Glutamatergic neuron (in vitro differentiated cells): ENCODE data around the gene SLC35E3. TPM values are rescaled to one million over a fixed set of nuclear protein-coding genes. Genes with fewer than 3 reads are reported as not detected.

Experiments
- DNase-seq: peaks from one replicate; pipeline ENCODE4 v3.0.0; 2022
- H3K27ac Mint-ChIP-seq: one replicate; pipeline ENCODE4 v1.8.0; 2020; ENCODE audit warnings: mild to moderate bottlenecking, mixed read lengths, inconsistent platforms; ENCODE audit not compliant: unreplicated experiment
- H3K27me3 Mint-ChIP-seq: one replicate; pipeline ENCODE4 v1.8.0; 2020; ENCODE audit warnings: mild to moderate bottlenecking, moderate library complexity, mixed read lengths, inconsistent platforms; ENCODE audit not compliant: unreplicated experiment
- H3K36me3 Mint-ChIP-seq: one replicate; pipeline ENCODE4 v1.8.0; 2020; ENCODE audit warnings: mild to moderate bottlenecking, mixed read lengths, inconsistent platforms; ENCODE audit not compliant: unreplicated experiment
- H3K4me1 Mint-ChIP-seq: one replicate; pipeline ENCODE4 v1.8.0; 2020; ENCODE audit warnings: mild to moderate bottlenecking, low read depth, mixed read lengths, inconsistent platforms; ENCODE audit not compliant: unreplicated experiment
- H3K4me3 Mint-ChIP-seq: one replicate; pipeline ENCODE4 v1.8.0; 2020; ENCODE audit warnings: mild to moderate bottlenecking, mixed read lengths, inconsistent platforms; ENCODE audit not compliant: unreplicated experiment
- H3K9me3 Mint-ChIP-seq: one replicate; pipeline ENCODE4 v1.8.0; 2020; ENCODE audit warnings: mild to moderate bottlenecking, moderate library complexity, mixed read lengths, inconsistent platforms; ENCODE audit not compliant: unreplicated experiment
- total RNA-seq: library from RNA; stranded (reverse); fragmentation: NEBNext Ultra II Directional; extraction: Animal tissue kit (Norgen Biotek cat#: 25700); gene quantifications from one replicate; pipeline ENCODE4 v1.2.1, GENCODE V29; 2021; ENCODE audit not compliant: unreplicated experiment
- TF ChIP-seq, protein P1 (sequence below): fragments of 200-600 bp; sonication (generic); IDR thresholded peaks from one replicate; pipeline ENCODE4 v1.5.0; 2021; ENCODE audit not compliant: partially characterized antibody, unreplicated experiment

SLC35E3 gene
- total RNA-seq, 1 donor from 2014 or later = 26.2 TPM

DNA sequence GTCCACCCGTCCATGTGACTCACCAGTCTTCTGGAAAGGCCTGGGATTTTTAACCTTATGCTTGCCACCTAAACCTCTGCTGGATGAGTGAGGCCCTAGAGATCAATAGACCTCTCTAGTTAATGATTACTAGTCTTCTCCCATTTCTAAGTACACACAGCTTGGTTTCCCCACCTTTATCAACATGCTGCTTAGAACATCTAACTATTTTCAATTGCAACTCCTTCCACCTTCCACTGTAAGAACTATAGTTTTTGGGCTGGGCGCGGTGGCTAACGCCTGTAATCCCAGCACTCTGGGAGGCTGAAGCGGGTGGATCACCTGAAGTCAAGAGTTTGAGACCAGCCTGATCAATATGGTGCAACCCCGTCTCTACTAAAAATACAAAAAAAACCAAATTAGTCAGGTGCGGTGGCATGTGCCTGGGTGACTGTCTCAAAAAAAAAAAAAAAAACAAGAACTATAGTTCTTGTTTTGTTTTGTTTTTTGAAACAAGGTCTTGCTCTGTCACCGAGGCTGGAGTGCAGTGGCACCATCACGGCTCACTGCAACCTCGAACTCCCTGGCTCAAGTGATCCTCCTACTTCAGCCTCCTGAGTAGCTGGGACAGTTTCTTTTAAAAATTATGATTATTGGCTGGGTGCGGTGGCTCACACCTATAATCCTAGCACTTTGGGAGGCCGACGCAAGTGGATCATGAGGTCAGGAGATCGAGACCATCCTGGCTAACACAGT lies 43.3 kb downstream of the SLC35E3 start:
- no peaks in the 10 kb centered on the region for H3K27me3 Mint-ChIP-seq
- no peak overlapping the region for H3K27ac Mint-ChIP-seq
- H3K4me1 Mint-ChIP-seq = peaks cover 8% of the 10 kb centered on the region

DNA sequence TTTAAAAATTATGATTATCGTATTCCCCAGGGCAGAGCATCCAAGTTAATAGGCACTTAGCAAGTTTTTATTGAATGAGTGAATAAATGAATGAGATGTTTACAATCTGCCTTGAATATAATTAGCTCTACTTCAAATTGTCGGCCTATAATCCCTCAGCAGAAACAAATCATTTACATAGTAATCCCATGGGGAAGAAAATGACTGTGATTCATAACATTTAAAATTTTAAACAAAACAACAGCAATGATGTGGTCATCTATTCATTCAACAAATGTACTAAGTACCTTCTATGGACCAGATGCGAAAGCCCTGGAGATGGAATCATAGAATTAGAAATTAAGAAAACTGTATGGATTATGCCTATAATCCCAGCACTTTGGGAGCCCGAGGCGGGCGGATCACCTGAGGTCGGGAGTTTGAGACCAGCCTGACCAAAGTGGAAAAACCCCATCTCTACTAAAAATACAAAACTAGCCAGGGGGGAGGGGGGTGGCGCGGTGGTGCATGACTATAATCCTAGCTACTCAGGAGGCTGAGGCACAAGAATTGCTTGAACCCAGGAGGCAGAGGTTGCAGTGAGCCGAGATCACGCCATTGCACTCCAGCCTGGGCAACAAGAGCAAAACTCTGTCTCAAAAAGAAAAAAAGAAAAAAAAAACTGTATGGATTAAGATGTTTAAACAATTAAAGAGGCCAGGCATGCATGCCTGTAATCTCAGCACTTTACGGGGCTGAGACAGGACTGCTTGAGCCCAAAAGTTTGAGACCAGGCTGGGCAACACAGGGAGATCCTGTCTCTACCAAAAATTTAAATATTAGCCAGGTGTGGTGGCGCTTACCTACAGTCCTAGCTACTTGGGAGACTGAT lies 44.3 kb downstream of the SLC35E3 start:
- H3K36me3 Mint-ChIP-seq = no peaks in the 10 kb centered on the region
- H3K27me3 Mint-ChIP-seq = no peaks in the 10 kb centered on the region
- no peak overlapping the region for H3K27ac Mint-ChIP-seq
- H3K4me1 Mint-ChIP-seq = peaks cover 8% of the 10 kb centered on the region
- no peak for DNase-seq
- H3K9me3 Mint-ChIP-seq = no peaks in the 10 kb centered on the region
- TF ChIP-seq, protein P1, sequence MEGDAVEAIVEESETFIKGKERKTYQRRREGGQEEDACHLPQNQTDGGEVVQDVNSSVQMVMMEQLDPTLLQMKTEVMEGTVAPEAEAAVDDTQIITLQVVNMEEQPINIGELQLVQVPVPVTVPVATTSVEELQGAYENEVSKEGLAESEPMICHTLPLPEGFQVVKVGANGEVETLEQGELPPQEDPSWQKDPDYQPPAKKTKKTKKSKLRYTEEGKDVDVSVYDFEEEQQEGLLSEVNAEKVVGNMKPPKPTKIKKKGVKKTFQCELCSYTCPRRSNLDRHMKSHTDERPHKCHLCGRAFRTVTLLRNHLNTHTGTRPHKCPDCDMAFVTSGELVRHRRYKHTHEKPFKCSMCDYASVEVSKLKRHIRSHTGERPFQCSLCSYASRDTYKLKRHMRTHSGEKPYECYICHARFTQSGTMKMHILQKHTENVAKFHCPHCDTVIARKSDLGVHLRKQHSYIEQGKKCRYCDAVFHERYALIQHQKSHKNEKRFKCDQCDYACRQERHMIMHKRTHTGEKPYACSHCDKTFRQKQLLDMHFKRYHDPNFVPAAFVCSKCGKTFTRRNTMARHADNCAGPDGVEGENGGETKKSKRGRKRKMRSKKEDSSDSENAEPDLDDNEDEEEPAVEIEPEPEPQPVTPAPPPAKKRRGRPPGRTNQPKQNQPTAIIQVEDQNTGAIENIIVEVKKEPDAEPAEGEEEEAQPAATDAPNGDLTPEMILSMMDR = no peak
- H3K4me3 Mint-ChIP-seq = no peak overlapping the region

More for the DNA sequence above, 43.3 kb downstream of the SLC35E3 start:
- DNase-seq = no peak
- H3K36me3 Mint-ChIP-seq = no peaks in the 10 kb centered on the region
- TF ChIP-seq, protein P1 = no peak
- H3K4me3 Mint-ChIP-seq = no peak overlapping the region
- no peaks in the 10 kb centered on the region for H3K9me3 Mint-ChIP-seq

DNA sequence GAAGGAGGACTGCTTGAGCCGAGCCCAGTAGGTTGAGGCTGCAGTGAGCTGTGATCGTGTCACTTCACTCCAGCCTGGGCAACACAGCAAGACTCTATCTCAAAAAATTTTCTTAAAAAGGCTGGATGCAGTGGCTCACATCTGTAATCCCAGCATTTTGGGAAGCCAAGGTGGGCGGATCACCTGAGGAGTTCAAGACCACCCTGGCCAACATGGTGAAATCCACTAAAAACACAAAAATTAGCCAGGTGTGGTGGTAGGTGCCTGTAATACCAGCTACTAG lies 44.9 kb downstream of the SLC35E3 start:
- Mint-ChIP-seq H3K27ac (no peak overlapping the region), H3K4me1 (peaks cover 8% of the 10 kb centered on the region), H3K9me3 (no peaks in the 10 kb centered on the region), H3K36me3 (no peaks in the 10 kb centered on the region), H3K27me3 (no peaks in the 10 kb centered on the region), H3K4me3 (no peak overlapping the region)
- TF ChIP-seq, protein P1 = no peak
- DNase-seq = no peak

DNA sequence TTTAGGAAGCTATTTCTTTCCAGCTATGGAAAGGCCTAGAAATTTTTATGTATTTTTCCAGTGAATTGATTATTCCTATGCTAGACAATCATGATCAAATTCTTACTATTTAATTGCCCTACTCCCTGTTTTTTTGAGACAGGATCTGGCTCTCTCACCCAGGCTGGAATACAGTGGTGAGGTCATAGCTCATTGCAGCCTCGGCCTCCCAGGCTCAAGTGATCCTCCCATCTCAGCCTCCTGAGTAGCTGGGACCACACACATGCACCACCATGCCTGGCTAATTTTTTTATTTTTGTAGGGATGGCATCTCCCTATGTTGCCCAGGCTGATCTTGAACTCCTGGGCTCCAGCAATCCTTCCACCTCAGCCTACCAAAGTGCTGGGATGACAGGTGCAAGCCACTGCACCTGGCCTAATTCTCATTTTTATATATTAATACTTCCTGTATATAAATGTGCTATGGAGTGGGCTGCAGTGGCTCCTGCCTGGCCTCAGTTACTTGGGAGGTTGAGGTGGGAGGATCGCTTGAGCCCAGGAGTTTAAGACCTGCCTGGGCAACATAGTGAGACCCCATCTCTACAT lies 46.0 kb downstream of the SLC35E3 start:
- TF ChIP-seq, protein P1 = no peak
- no peak overlapping the region for H3K4me3 Mint-ChIP-seq
- peaks cover 8% of the 10 kb centered on the region for H3K4me1 Mint-ChIP-seq
- no peak overlapping the region for H3K27ac Mint-ChIP-seq
- no peaks in the 10 kb centered on the region for H3K27me3 Mint-ChIP-seq
- no peaks in the 10 kb centered on the region for H3K36me3 Mint-ChIP-seq
- H3K9me3 Mint-ChIP-seq = no peaks in the 10 kb centered on the region
- no peak for DNase-seq
